Spinal cord (tissue), 10 donors: ENCODE measurements around the gene DNMT3B. TPM values are rescaled to one million over a fixed set of nuclear protein-coding genes. Genes with fewer than 3 reads are reported as not detected.

ENCODE experiments used
- DNase-seq, 6 donors: peaks; one replicate each; pipeline versions ENCODE4 v3.0.0 to v3.0.0-alpha.2; 2013 to 2015; ENCODE audit warnings: low spot score in 6 of 6, low read depth in 4 of 6
- H3K27ac ChIP-seq: one replicate; pipeline ENCODE4 v1.5.1; 2013; ENCODE audit warnings: low read depth, low read length, control low read depth
- H3K27me3 ChIP-seq: one replicate; pipeline ENCODE4 v1.6.1; 2013; ENCODE audit warnings: low read length; ENCODE audit not compliant: control insufficient read depth, insufficient read depth
- H3K36me3 ChIP-seq: one replicate; pipeline ENCODE4 v1.6.1; 2013; ENCODE audit warnings: low read length; ENCODE audit not compliant: control insufficient read depth, insufficient read depth
- H3K4me1 ChIP-seq: one replicate; pipeline ENCODE4 v1.6.1; 2013; ENCODE audit warnings: low read length; ENCODE audit not compliant: control insufficient read depth, insufficient read depth
- H3K4me3 ChIP-seq: one replicate; pipeline ENCODE4 v1.5.1; 2013; ENCODE audit warnings: low read depth, low read length, control low read depth
- H3K9me3 ChIP-seq: one replicate; pipeline ENCODE4 v1.6.1; 2013; ENCODE audit warnings: low read length; ENCODE audit not compliant: control insufficient read depth, insufficient read depth
- WGBS: methylation state at CpG from one replicate; pipeline ENCODE4 v1.1.5; 2013; ENCODE audit warnings: missing lambda C conversion rate; ENCODE audit not compliant: insufficient coverage; 5-methylcytosine and 5-hydroxymethylcytosine counted together
- polyA plus RNA-seq, 2 donors: library from polyadenylated mRNA; unstranded; fragments of 120-200 nt; gene quantifications; one replicate each; pipeline ENCODE4 v1.2.1, GENCODE V29; 2013; ENCODE audit not compliant: insufficient read length in 2 of 2
- total RNA-seq, 2 donors: library from RNA; depleted of rRNA in 1 of 2; stranded (reverse); fragments of 120-200 nt in 1 of 2; fragments of >200 nt in 1 of 2; gene quantifications; one replicate each; pipeline versions ENCODE4 v1.2.3 to v1.2.4, GENCODE V29; 2013 to 2014
- donor health status: healthy.

Gene DNMT3B
- total and polyA plus RNA-seq, 4 donors, result 2.6 to 5.9 (median 4.2) TPM

GRCh38 chr20:32820698-32821377 is 58.7 kb downstream of the DNMT3B start:
- peaks cover under 1% of the 10 kb centered on the region for H3K36me3 ChIP-seq
- H3K4me3 ChIP-seq, result peak overlapping the region; percentile 57
- H3K27ac ChIP-seq, result peak overlapping the region; percentile 71
- DNase-seq, result no peak
- no CpG with 5 or more reads among the region's 25 CpGs for WGBS
- H3K9me3 ChIP-seq, result no peaks in the 10 kb centered on the region
- peaks cover 19% of the 10 kb centered on the region for H3K4me1 ChIP-seq
- no peaks in the 10 kb centered on the region for H3K27me3 ChIP-seq

- H3K27ac ChIP-seq, result no peak overlapping the region
- H3K4me3 ChIP-seq, result no peak overlapping the region
- no peaks in the 10 kb centered on the region for H3K27me3 ChIP-seq
- peaks cover 14% of the 10 kb centered on the region for H3K36me3 ChIP-seq
- peak in 1 of 6 donors; percentile 28 for DNase-seq
- WGBS, result 88% methylated on average over 3 of the region's 5 CpGs
- no peaks in the 10 kb centered on the region for H3K9me3 ChIP-seq
- H3K4me1 ChIP-seq, result peaks cover 19% of the 10 kb centered on the region
Measured at GRCh38 chr20:32822225-32822624, 60.0 kb downstream of the DNMT3B start.

GRCh38 chr20:32823078-32823477 is 60.9 kb downstream of the DNMT3B start:
- peaks cover 19% of the 10 kb centered on the region for H3K4me1 ChIP-seq
- no peaks in the 10 kb centered on the region for H3K9me3 ChIP-seq
- 86% methylated on average over 3 of the region's 3 CpGs for WGBS
- peaks cover 20% of the 10 kb centered on the region for H3K36me3 ChIP-seq
- DNase-seq, result no peak
- H3K4me3 ChIP-seq, result no peak overlapping the region
- no peak overlapping the region for H3K27ac ChIP-seq
- no peaks in the 10 kb centered on the region for H3K27me3 ChIP-seq

GRCh38 chr20:32823737-32824588 is 61.8 kb downstream of the DNMT3B start:
- H3K9me3 ChIP-seq, result no peaks in the 10 kb centered on the region
- no peak overlapping the region for H3K4me3 ChIP-seq
- H3K36me3 ChIP-seq, result peaks cover 23% of the 10 kb centered on the region
- H3K27ac ChIP-seq, result no peak overlapping the region
- WGBS, result no CpG with 5 or more reads among the region's 7 CpGs
- no peak for DNase-seq
- H3K4me1 ChIP-seq, result peaks cover 21% of the 10 kb centered on the region
- no peaks in the 10 kb centered on the region for H3K27me3 ChIP-seq

GRCh38 chr20:32828029-32828680 is 66.0 kb downstream of the DNMT3B start:
- Histone ChIP-seq H3K36me3 (peaks cover 31% of the 10 kb centered on the region), H3K9me3 (no peaks in the 10 kb centered on the region), H3K4me3 (no peak overlapping the region), H3K27ac (no peak overlapping the region), H3K27me3 (no peaks in the 10 kb centered on the region), H3K4me1 (peaks cover 14% of the 10 kb centered on the region)
- 63% methylated on average over 1 of the region's 4 CpGs for WGBS
- no peak for DNase-seq

GRCh38 chr20:32829311-32830005 is 67.3 kb downstream of the DNMT3B start:
- Histone ChIP-seq H3K9me3 (no peaks in the 10 kb centered on the region), H3K4me3 (no peak overlapping the region), H3K27me3 (no peaks in the 10 kb centered on the region), H3K27ac (no peak overlapping the region), H3K4me1 (peaks cover 10% of the 10 kb centered on the region), H3K36me3 (peaks cover 31% of the 10 kb centered on the region)
- no peak for DNase-seq
- WGBS, result 89% methylated on average over 3 of the region's 3 CpGs

GRCh38 chr20:32830437-32830836 is 68.3 kb downstream of the DNMT3B start:
- Histone ChIP-seq H3K4me1 (peaks cover 10% of the 10 kb centered on the region), H3K36me3 (peaks cover 36% of the 10 kb centered on the region), H3K27ac (no peak overlapping the region), H3K9me3 (no peaks in the 10 kb centered on the region), H3K4me3 (no peak overlapping the region), H3K27me3 (no peaks in the 10 kb centered on the region)
- WGBS, result no CpG with 5 or more reads among the region's 3 CpGs
- no peak for DNase-seq

- 70% methylated on average over 2 of the region's 5 CpGs for WGBS
- H3K4me3 ChIP-seq, result no peak overlapping the region
- DNase-seq, result no peak
- H3K9me3 ChIP-seq, result no peaks in the 10 kb centered on the region
- no peak overlapping the region for H3K27ac ChIP-seq
- H3K36me3 ChIP-seq, result peaks cover 29% of the 10 kb centered on the region
- H3K4me1 ChIP-seq, result peaks cover 10% of the 10 kb centered on the region
- H3K27me3 ChIP-seq, result no peaks in the 10 kb centered on the region
Measured at GRCh38 chr20:32831982-32832381, 69.8 kb downstream of the DNMT3B start.

- Histone ChIP-seq H3K27me3 (no peaks in the 10 kb centered on the region), H3K36me3 (peaks cover 23% of the 10 kb centered on the region), H3K4me1 (peaks cover 10% of the 10 kb centered on the region), H3K4me3 (no peak overlapping the region), H3K27ac (no peak overlapping the region), H3K9me3 (no peaks in the 10 kb centered on the region)
- DNase-seq, result no peak
- WGBS, result 78% methylated on average over 1 of the region's 11 CpGs
Measured at GRCh38 chr20:32832664-32833063, 70.5 kb downstream of the DNMT3B start.
